CD4-positive, alpha-beta T cell treated with Interleukin-4 for 4 hours (primary cell): Measurements from ENCODE around the gene SMURF2.

Experiments
- DNase-seq: peaks from one replicate; pipeline ENCODE4 v3.0.0-alpha.2; 2020

SMURF2 gene

GRCh38 chr17:64500862-64501765 lies 161.0 kb downstream of the SMURF2 start:
- no peak for DNase-seq

GRCh38 chr17:64500487-64500859 lies 161.6 kb downstream of the SMURF2 start:
- DNase-seq = no peak

GRCh38 chr17:64499805-64500486 lies 162.2 kb downstream of the SMURF2 start:
- DNase-seq = no peak

- DNase-seq = no peak
Observed at GRCh38 chr17:64498308-64499203, 163.6 kb downstream of the SMURF2 start.

GRCh38 chr17:64497565-64498035 lies 164.5 kb downstream of the SMURF2 start:
- no peak for DNase-seq

GRCh38 chr17:64496786-64497564 lies 165.1 kb downstream of the SMURF2 start, which contains the start of gene POLG2:
POLG2 (minus strand) TSS chr17:64497054; CDS start chr17:64496968, 86 bp downstream.
- DNase-seq = peak; percentile 95

- no peak for DNase-seq
Observed at GRCh38 chr17:64496348-64496785, 165.7 kb downstream of the SMURF2 start.
